GM12874 (cell line): ENCODE data around the gene DISP2.

Source experiments
- TF ChIP-seq, protein P1 (sequence below): IDR thresholded peaks from 2 replicates; pipeline ENCODE4 v1.5.1; 2011; ENCODE audit warnings: low read depth, mild to moderate bottlenecking, control low read depth, low read length, moderate library complexity; ENCODE audit not compliant: insufficient read depth

DISP2 gene

DNA sequence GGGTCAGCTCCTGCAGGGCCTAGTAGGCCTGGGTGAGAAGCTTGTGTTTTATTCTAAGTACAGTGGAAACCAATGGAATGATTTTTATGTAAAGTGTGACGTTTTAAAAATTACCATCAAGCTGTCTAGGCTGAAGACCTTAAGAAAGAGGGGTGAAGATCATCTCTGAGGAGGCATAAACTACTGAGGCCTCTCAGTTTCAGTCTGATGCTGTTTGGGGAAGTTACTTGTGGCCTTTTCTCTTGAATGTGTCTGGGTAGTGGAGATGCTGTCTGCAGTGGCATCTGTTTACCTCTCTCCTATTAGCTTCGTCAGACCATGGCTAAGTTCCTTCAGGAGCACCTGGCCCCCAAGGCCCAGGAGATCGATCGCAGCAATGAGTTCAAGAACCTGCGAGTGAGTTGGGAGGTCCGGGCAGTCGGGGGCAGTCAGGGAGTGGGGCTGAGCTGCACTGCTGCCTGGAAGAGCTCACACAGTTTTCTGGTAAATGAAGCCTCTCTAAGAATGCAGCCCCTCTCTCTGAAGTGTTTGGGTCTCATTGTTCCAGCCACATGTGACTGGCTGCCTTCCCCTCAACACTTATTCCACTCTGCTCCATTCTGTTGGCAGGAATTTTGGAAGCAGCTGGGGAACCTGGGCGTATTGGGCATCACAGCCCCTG is 49.4 kb downstream of the DISP2 start:
- TF ChIP-seq, protein P1, sequence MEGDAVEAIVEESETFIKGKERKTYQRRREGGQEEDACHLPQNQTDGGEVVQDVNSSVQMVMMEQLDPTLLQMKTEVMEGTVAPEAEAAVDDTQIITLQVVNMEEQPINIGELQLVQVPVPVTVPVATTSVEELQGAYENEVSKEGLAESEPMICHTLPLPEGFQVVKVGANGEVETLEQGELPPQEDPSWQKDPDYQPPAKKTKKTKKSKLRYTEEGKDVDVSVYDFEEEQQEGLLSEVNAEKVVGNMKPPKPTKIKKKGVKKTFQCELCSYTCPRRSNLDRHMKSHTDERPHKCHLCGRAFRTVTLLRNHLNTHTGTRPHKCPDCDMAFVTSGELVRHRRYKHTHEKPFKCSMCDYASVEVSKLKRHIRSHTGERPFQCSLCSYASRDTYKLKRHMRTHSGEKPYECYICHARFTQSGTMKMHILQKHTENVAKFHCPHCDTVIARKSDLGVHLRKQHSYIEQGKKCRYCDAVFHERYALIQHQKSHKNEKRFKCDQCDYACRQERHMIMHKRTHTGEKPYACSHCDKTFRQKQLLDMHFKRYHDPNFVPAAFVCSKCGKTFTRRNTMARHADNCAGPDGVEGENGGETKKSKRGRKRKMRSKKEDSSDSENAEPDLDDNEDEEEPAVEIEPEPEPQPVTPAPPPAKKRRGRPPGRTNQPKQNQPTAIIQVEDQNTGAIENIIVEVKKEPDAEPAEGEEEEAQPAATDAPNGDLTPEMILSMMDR: no peak

DNA sequence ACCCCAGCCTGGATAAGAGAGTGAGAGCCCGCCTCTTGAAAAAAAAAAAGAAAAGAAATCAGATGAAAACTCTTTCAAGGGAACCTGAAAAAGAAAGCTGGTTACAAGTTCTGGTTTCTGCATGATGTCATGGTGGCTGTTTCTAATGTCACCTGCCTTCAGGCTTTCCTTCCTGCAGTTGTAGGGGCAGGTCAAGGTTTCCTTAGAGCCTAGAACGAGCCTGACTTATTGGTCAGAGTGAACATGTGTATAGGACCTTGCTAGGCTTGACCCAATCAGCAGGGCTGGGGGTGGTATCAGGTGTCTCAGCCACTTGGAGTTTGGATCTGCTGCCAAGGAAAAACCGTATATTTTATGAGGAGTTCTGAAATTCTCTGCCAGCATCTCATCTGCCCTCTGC is 51.3 kb downstream of the DISP2 start:
- TF ChIP-seq, protein P1: no peak

DNA sequence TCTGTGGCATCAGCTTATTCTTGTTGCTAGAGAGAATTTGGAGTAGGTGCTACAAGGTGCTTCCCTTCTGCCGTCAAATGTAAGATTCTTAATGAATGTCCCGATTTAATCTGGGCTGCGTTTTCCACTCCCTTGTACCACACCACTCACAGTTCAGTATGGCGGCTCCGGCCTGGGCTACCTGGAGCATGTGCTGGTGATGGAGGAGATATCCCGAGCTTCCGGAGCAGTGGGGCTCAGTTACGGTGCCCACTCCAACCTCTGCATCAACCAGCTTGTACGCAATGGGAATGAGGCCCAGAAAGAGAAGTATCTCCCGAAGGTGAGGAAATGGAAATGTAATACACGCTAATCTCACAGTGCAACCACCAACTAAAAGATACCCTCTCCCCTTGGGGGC is 52.5 kb downstream of the DISP2 start:
- TF ChIP-seq, protein P1: no peak

DNA sequence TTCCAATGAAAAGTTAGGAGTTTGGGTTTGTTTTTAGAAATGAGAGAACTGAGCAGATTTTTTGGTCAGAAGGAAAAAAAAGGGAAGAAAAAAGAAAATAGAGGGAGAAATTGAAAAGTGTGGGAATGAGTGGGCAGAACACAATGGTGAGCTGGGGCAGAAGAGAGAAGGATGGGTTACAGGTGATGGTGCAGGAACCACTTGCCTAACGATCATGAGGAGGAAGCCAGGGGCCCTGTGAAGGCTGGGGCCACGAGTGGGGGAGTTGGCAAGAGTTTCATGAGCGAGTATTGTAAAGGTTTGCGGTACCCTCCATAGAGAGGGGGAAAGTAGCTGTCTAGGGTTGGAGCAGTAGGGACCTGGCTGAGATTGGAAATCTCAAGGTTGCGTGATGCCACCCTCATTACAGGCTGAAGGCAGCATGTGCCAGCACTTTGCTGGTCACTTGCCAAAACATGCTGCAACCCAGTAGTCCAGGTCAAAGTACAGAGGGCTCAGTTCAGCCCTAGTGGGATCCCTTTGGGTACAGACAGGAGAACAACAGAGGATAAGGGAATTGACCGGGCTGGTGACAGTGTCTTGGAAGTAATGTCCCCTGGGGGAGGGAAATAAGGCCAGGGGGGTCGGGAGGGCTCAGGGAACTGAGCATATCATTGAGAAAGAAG is 54.2 kb downstream of the DISP2 start:
- TF ChIP-seq, protein P1: no peak

DNA sequence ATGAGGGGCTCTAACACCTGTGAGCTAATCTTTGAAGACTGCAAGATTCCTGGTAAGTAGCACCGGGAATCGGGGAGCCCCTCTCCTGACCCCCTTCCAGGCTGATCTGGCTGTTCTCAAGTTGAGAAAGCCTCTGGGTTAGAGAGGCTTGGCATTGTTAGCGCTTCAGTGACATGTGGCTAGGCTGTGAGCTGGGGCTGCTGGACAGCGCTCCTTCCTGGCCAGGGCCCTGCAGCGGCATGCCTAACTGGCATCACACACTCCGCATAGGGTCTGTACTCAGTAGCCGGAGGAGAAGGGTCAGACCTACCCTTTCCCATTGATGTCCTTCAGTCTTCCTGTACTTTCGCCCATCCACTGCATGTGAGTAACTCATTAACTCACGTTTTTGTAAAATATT is 55.0 kb downstream of the DISP2 start:
- TF ChIP-seq, protein P1: no peak

DNA sequence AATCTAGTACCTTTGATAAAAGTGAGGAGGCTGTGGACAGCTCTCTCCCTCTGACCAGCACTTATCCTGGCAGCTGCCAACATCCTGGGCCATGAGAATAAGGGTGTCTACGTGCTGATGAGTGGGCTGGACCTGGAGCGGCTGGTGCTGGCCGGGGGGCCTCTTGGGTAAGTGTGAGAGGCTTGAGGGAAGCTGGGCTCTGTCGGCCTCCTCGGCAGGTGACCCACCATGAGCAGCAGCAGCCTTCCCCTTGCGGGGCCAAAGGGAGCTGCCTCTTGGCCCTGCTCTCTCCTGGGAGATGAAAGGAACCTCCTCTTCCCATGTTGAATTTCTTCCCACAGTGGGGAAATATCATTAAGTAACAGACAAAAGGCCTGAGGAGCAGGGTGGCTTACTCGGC is 56.8 kb downstream of the DISP2 start:
- TF ChIP-seq, protein P1: no peak

DNA sequence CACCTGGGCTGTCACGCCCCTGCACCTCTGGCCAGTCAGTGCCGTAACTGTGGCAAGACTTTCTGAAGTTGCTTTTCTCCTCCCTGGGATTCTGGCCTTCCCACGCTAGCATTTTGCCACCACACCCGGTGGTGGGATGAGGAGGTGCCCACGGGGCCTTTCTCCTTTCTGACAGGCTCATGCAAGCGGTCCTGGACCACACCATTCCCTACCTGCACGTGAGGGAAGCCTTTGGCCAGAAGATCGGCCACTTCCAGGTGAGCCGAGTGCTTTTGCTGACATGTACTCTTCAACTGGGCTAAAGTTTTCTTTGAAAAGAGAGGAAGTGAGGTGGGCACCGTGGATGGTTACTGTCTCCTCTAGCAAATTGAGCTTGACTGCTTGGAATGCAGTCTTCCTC is 57.2 kb downstream of the DISP2 start:
- TF ChIP-seq, protein P1: no peak
